Keratinocyte (primary cell): ENCODE data around the gene NMRK2. TPM values are rescaled to one million over a fixed set of nuclear protein-coding genes. Genes with fewer than 3 reads are reported as not detected.

Source experiments
- DNase-seq: peaks from one replicate; pipeline ENCODE4 v3.0.0-alpha.2; 2011; ENCODE audit warnings: low read depth, missing footprints, low spot score
- FAIRE-seq: peaks from 2 replicates; lab custom pipeline; 2011; peaks lifted over from hg19 to GRCh38; lab: Jason Lieb, UNC
- H2AFZ ChIP-seq: 2 replicates; pipeline ENCODE4 v1.6.0; 2012; ENCODE audit warnings: low read length, control low read depth, inconsistent platforms; ENCODE audit not compliant: control insufficient read depth
- H3K27ac ChIP-seq: 2 replicates; pipeline ENCODE4 v1.5.1; 2011; ENCODE audit warnings: low read length; ENCODE audit not compliant: control insufficient read depth, insufficient read depth
- H3K27me3 ChIP-seq: 3 replicates; pipeline ENCODE4 v1.6.0; 2011; ENCODE audit warnings: low read length; ENCODE audit not compliant: control insufficient read depth, insufficient read depth; ENCODE audit errors: extremely low read depth
- H3K36me3 ChIP-seq, 2 experiments: 2 replicates in 1 of 2; 3 replicates in 1 of 2; pipeline ENCODE4 v1.5.1; 2011; ENCODE audit warnings: low read length in 2 of 2, mild to moderate bottlenecking in 1 of 2; ENCODE audit not compliant: control insufficient read depth in 2 of 2, insufficient read depth in 2 of 2; ENCODE audit errors: extremely low read depth in 1 of 2
- H3K4me1 ChIP-seq: 3 replicates; pipeline ENCODE4 v1.5.1; 2011; ENCODE audit warnings: low read length; ENCODE audit not compliant: control insufficient read depth, insufficient read depth; ENCODE audit errors: extremely low read depth
- H3K4me2 ChIP-seq: 3 replicates; pipeline ENCODE4 v1.6.0; 2011; ENCODE audit warnings: low read depth, low read length; ENCODE audit not compliant: control insufficient read depth, insufficient read depth; ENCODE audit errors: extremely low read depth
- H3K4me3 ChIP-seq, 3 experiments: fragments of 200-600 bp in 1 of 3; sonication (generic) in 1 of 3; 2 replicates in 2 of 3; 3 replicates in 1 of 3; pipeline ENCODE4 v1.5.1; 2011 to 2016; ENCODE audit warnings: low read length in 3 of 3, mild to moderate bottlenecking in 3 of 3, control low read depth in 2 of 3, inconsistent platforms in 1 of 3, low read depth in 1 of 3, mixed read lengths in 1 of 3, mixed run types in 1 of 3, moderate library complexity in 1 of 3; ENCODE audit not compliant: control insufficient read depth in 2 of 3, insufficient read depth in 2 of 3; ENCODE audit errors: extremely low read depth in 1 of 3
- H3K79me2 ChIP-seq: 2 replicates; pipeline ENCODE4 v1.6.0; 2012; ENCODE audit warnings: low read length; ENCODE audit not compliant: control insufficient read depth, insufficient read depth
- H3K9ac ChIP-seq: 3 replicates; pipeline ENCODE4 v1.6.0; 2011; ENCODE audit warnings: low read length; ENCODE audit not compliant: control insufficient read depth, insufficient read depth; ENCODE audit errors: extremely low read depth
- H3K9me1 ChIP-seq: 3 replicates; pipeline ENCODE4 v1.6.0; 2011; ENCODE audit warnings: low read length; ENCODE audit not compliant: control insufficient read depth, insufficient read depth; ENCODE audit errors: extremely low read depth
- H3K9me3 ChIP-seq: 2 replicates; pipeline ENCODE4 v1.5.1; 2012; ENCODE audit warnings: low read depth, low read length; ENCODE audit not compliant: control insufficient read depth
- H4K20me1 ChIP-seq: 3 replicates; pipeline ENCODE4 v1.6.0; 2011; ENCODE audit warnings: low read length; ENCODE audit not compliant: control insufficient read depth, insufficient read depth; ENCODE audit errors: extremely low read depth
- EZH2 ChIP-seq: IDR thresholded peaks from one replicate; pipeline ENCODE4 v1.6.1; 2012; ENCODE audit warnings: inconsistent platforms, mild to moderate bottlenecking, low read length, moderate library complexity
- dilution Hi-C: fragments of 300-500 bp; cut with MboI; formaldehyde crosslinking; loops from one replicate; pipeline ENCODE4 v1.7.0; 2020; ENCODE audit warnings: low sequenced_read_pairs; ENCODE audit not compliant: extremely low pct_ligation_motif_present
- polyA plus RNA-seq, 5 experiments: library from polyadenylated mRNA; depleted of rRNA in 3 of 5; stranded (reverse) in 3 of 5; stranded (forward) in 1 of 5; unstranded in 1 of 5; fragments of >200 nt; gene quantifications; 1 replicate in 1 of 5; 2 replicates in 3 of 5; 3 replicates in 1 of 5; pipeline versions ENCODE4 v1.2.1 to v1.2.3, GENCODE V29; 2011 to 2012; ENCODE audit warnings: missing spikeins in 2 of 5, low read depth in 1 of 5, low replicate concordance in 1 of 5
- TF ChIP-seq, protein P1 (sequence below), 3 experiments: IDR thresholded peaks in 1 of 3; conservative IDR thresholded peaks in 1 of 3; optimal IDR thresholded peaks in 1 of 3; 2 replicates in 2 of 3; 3 replicates in 1 of 3; pipeline versions ENCODE3 to v1.5.1; 2011; ENCODE audit warnings: low read length in 3 of 3, mild to moderate bottlenecking in 3 of 3, moderate library complexity in 2 of 3, control low read depth in 1 of 3, inconsistent platforms in 1 of 3; ENCODE audit not compliant: insufficient read depth in 2 of 3; ENCODE audit errors: extremely low read depth in 1 of 3

NMRK2 gene
- polyA plus RNA-seq, 1 donor (not counting 4 experiments of a cell fraction or from before 2014, with no cell fraction given), result not detected

DNA sequence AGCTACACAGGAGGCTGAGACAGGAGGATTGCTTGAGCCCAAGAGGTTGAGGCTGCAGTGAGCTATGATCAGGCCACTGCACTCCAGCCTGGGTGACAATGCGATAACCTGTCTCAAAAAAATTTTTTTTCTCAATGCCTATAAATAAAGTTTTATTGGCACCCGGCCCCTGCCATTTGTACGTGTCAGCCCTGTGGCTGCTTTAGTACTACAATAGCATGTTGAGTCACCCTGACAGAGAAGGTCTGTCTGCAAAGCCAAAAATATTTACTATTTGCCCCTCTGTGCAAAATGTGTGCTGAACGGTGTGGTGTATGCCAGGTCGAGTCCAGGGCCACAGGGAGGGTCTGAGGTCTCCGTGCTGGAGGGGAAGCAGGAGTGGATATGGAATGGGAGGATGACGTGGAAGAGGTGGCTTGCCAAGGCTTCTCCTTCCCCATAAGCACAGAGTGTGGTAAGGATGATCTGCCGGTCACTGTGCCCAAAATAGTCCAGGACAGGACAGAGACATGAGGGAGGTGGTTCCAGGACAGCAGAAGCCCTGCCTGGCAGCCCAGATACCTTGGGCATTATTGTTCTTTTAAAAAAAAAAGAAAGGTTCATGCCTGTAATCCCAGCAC lies 10.0 kb downstream of the NMRK2 start:
- TF ChIP-seq EZH2, result no peak
- TF ChIP-seq, protein P1, sequence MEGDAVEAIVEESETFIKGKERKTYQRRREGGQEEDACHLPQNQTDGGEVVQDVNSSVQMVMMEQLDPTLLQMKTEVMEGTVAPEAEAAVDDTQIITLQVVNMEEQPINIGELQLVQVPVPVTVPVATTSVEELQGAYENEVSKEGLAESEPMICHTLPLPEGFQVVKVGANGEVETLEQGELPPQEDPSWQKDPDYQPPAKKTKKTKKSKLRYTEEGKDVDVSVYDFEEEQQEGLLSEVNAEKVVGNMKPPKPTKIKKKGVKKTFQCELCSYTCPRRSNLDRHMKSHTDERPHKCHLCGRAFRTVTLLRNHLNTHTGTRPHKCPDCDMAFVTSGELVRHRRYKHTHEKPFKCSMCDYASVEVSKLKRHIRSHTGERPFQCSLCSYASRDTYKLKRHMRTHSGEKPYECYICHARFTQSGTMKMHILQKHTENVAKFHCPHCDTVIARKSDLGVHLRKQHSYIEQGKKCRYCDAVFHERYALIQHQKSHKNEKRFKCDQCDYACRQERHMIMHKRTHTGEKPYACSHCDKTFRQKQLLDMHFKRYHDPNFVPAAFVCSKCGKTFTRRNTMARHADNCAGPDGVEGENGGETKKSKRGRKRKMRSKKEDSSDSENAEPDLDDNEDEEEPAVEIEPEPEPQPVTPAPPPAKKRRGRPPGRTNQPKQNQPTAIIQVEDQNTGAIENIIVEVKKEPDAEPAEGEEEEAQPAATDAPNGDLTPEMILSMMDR (optimal IDR thresholded peaks at IDR 0.05 in 1 of 3, IDR thresholded peaks at IDR 0.05 in 1 of 3, conservative IDR thresholded peaks at IDR 0.05 in 1 of 3; ENCODE audit: extremely low read depth in 1 of 3, insufficient read depth in 2 of 3, low read length in 3 of 3), result no peak
- Histone ChIP-seq H3K9ac (no peak overlapping the region), H3K9me1 (no peaks in the 10 kb centered on the region), H3K79me2 (no peaks in the 10 kb centered on the region), H3K4me2 (no peak overlapping the region), H3K27me3 (no peaks in the 10 kb centered on the region), H3K36me3 (no peaks in the 10 kb centered on the region), H3K4me1 (no peaks in the 10 kb centered on the region), H2AFZ (no peak overlapping the region), H3K27ac (no peak overlapping the region), H3K9me3 (no peaks in the 10 kb centered on the region), H4K20me1 (no peaks in the 10 kb centered on the region), H3K4me3 (no peak overlapping the region)
- FAIRE-seq (no peak), DNase-seq (no peak)
- dilution Hi-C loops, result no loop called here

DNA sequence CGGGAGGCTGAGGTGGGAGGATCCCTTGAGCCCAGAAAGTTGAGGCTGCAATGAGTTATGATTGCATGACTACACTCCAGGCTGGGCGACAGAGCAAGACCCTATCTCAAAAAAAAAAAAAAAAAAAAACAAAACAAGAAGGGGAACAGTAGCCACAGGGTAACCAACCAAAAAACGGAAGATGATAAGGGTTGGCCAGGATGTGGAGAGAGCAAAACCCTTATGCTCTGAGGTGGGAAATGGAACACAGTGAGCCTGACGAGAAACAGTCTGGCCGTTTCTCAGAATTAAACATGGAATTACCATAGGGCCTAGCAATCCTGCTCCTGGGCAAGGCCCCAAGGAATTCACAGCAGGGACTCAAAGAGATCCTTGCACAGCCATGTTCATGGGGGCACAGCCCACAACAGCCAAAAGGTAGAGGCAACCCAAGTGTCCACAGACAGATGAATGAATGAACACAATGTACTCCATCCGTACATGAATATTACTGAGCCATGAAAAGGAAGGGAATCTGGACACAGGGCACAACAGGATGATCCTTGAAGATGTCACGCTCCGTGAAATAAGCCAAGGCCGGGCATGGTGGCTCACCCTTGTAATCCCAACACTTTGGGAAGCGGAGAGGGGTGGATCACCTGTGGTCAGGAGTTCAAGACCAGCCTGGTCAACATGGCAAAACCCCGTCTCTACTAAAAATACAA lies 11.3 kb downstream of the NMRK2 start:
- FAIRE-seq (no peak), DNase-seq (no peak)
- H3K4me3 ChIP-seq, result no peak overlapping the region
- no peak overlapping the region for H2AFZ ChIP-seq
- no peaks in the 10 kb centered on the region for H3K36me3 ChIP-seq
- no peaks in the 10 kb centered on the region for H3K9me1 ChIP-seq
- H3K9ac ChIP-seq, result no peak overlapping the region
- dilution Hi-C loops, result no loop called here
- H3K4me1 ChIP-seq, result no peaks in the 10 kb centered on the region
- H4K20me1 ChIP-seq, result no peaks in the 10 kb centered on the region
- H3K4me2 ChIP-seq, result no peak overlapping the region
- no peak for TF ChIP-seq EZH2
- TF ChIP-seq, protein P1 (optimal IDR thresholded peaks at IDR 0.05 in 1 of 3, IDR thresholded peaks at IDR 0.05 in 1 of 3, conservative IDR thresholded peaks at IDR 0.05 in 1 of 3; ENCODE audit: extremely low read depth in 1 of 3, insufficient read depth in 2 of 3, low read length in 3 of 3), result no peak
- no peaks in the 10 kb centered on the region for H3K9me3 ChIP-seq
- H3K27me3 ChIP-seq, result no peaks in the 10 kb centered on the region
- H3K79me2 ChIP-seq, result no peaks in the 10 kb centered on the region
- no peak overlapping the region for H3K27ac ChIP-seq
